KMS-11 (cell line): Measurements from ENCODE around the gene KDM7A.
A peak's percentile ranks its signal among the peaks of the same experiment; 100 is the strongest.

Source experiments
- H2AFZ ChIP-seq: fragments of 200-600 bp; sonication (generic); 2 replicates; pipeline ENCODE4 v1.6.1; 2016; ENCODE audit warnings: antibody characterized with exemption, mixed run types, low read depth
- H3K27ac ChIP-seq: fragments of 200-600 bp; sonication (generic); 2 replicates; pipeline ENCODE4 v1.6.1; 2016; ENCODE audit warnings: mild to moderate bottlenecking, mixed run types
- H3K27me3 ChIP-seq: fragments of 200-600 bp; sonication (generic); 2 replicates; pipeline ENCODE4 v1.6.1; 2017; ENCODE audit warnings: mild to moderate bottlenecking, low read depth, mixed run types, moderate library complexity; ENCODE audit not compliant: insufficient read depth
- H3K36me3 ChIP-seq: fragments of 200-600 bp; sonication (generic); 2 replicates; pipeline ENCODE4 v1.6.1; 2017; ENCODE audit warnings: mild to moderate bottlenecking, mixed run types; ENCODE audit not compliant: insufficient read depth
- H3K4me1 ChIP-seq: fragments of 200-600 bp; sonication (generic); 2 replicates; pipeline ENCODE4 v1.6.1; 2016; ENCODE audit warnings: mild to moderate bottlenecking, low read depth, mixed run types; ENCODE audit not compliant: poor library complexity, severe bottlenecking
- H3K4me2 ChIP-seq: fragments of 200-600 bp; sonication (generic); 2 replicates; pipeline ENCODE4 v1.7.0; 2016; ENCODE audit warnings: mild to moderate bottlenecking, mixed run types
- H3K4me3 ChIP-seq: fragments of 200-600 bp; sonication (generic); IDR thresholded peaks from 2 replicates; pipeline ENCODE4 v1.6.1; 2017; ENCODE audit warnings: low read depth, low read length, mixed read lengths; ENCODE audit not compliant: insufficient read depth
- H3K79me2 ChIP-seq: fragments of 200-600 bp; sonication (generic); 2 replicates; pipeline ENCODE4 v1.6.1; 2016; ENCODE audit warnings: low read depth, mixed run types; ENCODE audit not compliant: insufficient read depth
- H3K9ac ChIP-seq: fragments of 200-600 bp; sonication (generic); 2 replicates; pipeline ENCODE4 v1.6.1; 2016; ENCODE audit warnings: mild to moderate bottlenecking, mixed run types
- H4K20me1 ChIP-seq: fragments of 200-600 bp; sonication (generic); 2 replicates; pipeline ENCODE4 v1.6.1; 2016; ENCODE audit warnings: mild to moderate bottlenecking, mixed run types; ENCODE audit not compliant: insufficient read depth
- CTCF ChIP-seq: fragments of 200-600 bp; sonication (generic); conservative IDR thresholded peaks from 2 replicates; pipeline ENCODE4 v1.6.1; 2017; ENCODE audit warnings: low read depth, mild to moderate bottlenecking, antibody characterized with exemption, low read length, moderate library complexity, mixed read lengths

Gene KDM7A

DNA sequence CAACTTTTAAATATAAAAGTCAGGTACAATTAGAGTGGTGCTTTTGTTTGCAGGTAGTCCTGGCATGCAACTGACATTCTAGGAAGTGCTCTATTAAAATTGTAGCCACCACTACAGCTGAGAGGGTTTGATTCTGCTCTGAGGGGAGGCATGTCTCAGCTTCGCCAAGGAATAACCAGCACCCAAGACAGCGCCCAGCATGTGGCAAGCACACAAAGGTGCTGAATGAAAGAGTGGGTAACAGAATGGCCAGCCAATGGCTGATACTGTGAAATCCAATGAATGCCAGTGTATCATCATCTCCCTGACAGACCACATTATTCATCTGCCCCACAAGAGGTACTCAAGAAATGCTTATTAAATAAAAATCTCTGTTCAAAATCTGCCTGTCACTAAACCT lies 121.0 kb downstream of the KDM7A start:
- H3K27ac ChIP-seq: no peak overlapping the region
- no peaks in the 10 kb centered on the region for H3K27me3 ChIP-seq
- no peak overlapping the region for H2AFZ ChIP-seq
- no peak overlapping the region for H3K9ac ChIP-seq
- H4K20me1 ChIP-seq: no peaks in the 10 kb centered on the region
- no peaks in the 10 kb centered on the region for H3K36me3 ChIP-seq
- H3K79me2 ChIP-seq: peaks cover 4% of the 10 kb centered on the region; the same call in 1 of the 2 replicates
- H3K4me1 ChIP-seq: peaks cover 21% of the 10 kb centered on the region
- H3K4me3 ChIP-seq: no peak overlapping the region
- no peak overlapping the region for H3K4me2 ChIP-seq
- no peak for TF ChIP-seq CTCF

GRCh38 chr7:140054751-140055150 lies 122.0 kb downstream of the KDM7A start:
- no peaks in the 10 kb centered on the region for H3K36me3 ChIP-seq
- H3K4me3 ChIP-seq: no peak overlapping the region
- H3K4me2 ChIP-seq: no peak overlapping the region
- no peaks in the 10 kb centered on the region for H4K20me1 ChIP-seq
- H3K27me3 ChIP-seq: no peaks in the 10 kb centered on the region
- no peak overlapping the region for H3K9ac ChIP-seq
- H3K79me2 ChIP-seq: no peaks in the 10 kb centered on the region; the same call in 1 of the 2 replicates
- peaks cover 17% of the 10 kb centered on the region for H3K4me1 ChIP-seq
- H3K27ac ChIP-seq: no peak overlapping the region
- H2AFZ ChIP-seq: no peak overlapping the region
- TF ChIP-seq CTCF: no peak

GRCh38 chr7:140053812-140054539 lies 122.8 kb downstream of the KDM7A start:
- Histone ChIP-seq H3K4me1 (peaks cover 17% of the 10 kb centered on the region), H3K27me3 (no peaks in the 10 kb centered on the region), H3K36me3 (no peaks in the 10 kb centered on the region), H3K4me3 (no peak overlapping the region), H2AFZ (no peak overlapping the region), H3K79me2 (no peaks in the 10 kb centered on the region), H3K27ac (no peak overlapping the region), H4K20me1 (no peaks in the 10 kb centered on the region), H3K4me2 (peak overlapping the region; percentile 1; the same call in 1 of the 2 replicates), H3K9ac (no peak overlapping the region)
- TF ChIP-seq CTCF: no peak

GRCh38 chr7:140051820-140052219 lies 125.0 kb downstream of the KDM7A start:
- no peak for TF ChIP-seq CTCF
- Histone ChIP-seq H3K27me3 (no peaks in the 10 kb centered on the region), H3K4me2 (no peak overlapping the region), H4K20me1 (no peaks in the 10 kb centered on the region), H2AFZ (no peak overlapping the region), H3K4me3 (no peak overlapping the region), H3K9ac (no peak overlapping the region), H3K4me1 (peaks cover 17% of the 10 kb centered on the region), H3K36me3 (no peaks in the 10 kb centered on the region), H3K79me2 (no peaks in the 10 kb centered on the region), H3K27ac (no peak overlapping the region)
